HEK293T (cell line): ENCODE measurements around the gene DDC.

Source experiments
- ARNT ChIP-seq: fragments of 450-650 bp; IDR thresholded peaks from 2 replicates; pipeline ENCODE4 v1.6.1; 2017; ENCODE audit warnings: mild to moderate bottlenecking
- BHLHE40 ChIP-seq: fragments of 450-650 bp; IDR thresholded peaks from 2 replicates; pipeline ENCODE4 v1.6.1; 2016; ENCODE audit warnings: mild to moderate bottlenecking, moderate library complexity, borderline replicate concordance
- CTBP1 ChIP-seq: fragments of 450-650 bp; IDR thresholded peaks from 2 replicates; pipeline ENCODE4 v1.6.1; 2016; ENCODE audit warnings: borderline replicate concordance
- ELF4 ChIP-seq: fragments of 450-650 bp; IDR thresholded peaks from 2 replicates; pipeline ENCODE4 v1.6.1; 2017; ENCODE audit warnings: antibody characterized with exemption
- FOXA1 ChIP-seq: fragments of 450-650 bp; IDR thresholded peaks from 2 replicates; pipeline ENCODE4 v1.6.1; 2016; ENCODE audit warnings: mild to moderate bottlenecking
- FOXK2 ChIP-seq: fragments of 450-650 bp; IDR thresholded peaks from 2 replicates; pipeline ENCODE4 v1.6.1; 2016; ENCODE audit warnings: mild to moderate bottlenecking
- FOXM1 ChIP-seq: fragments of 450-650 bp; IDR thresholded peaks from 2 replicates; pipeline ENCODE4 v1.6.1; 2017; ENCODE audit warnings: mild to moderate bottlenecking, borderline replicate concordance
- HDGF ChIP-seq: fragments of 450-650 bp; IDR thresholded peaks from 2 replicates; pipeline ENCODE4 v1.6.1; 2017; ENCODE audit warnings: antibody characterized with exemption, borderline replicate concordance
- L3MBTL2 ChIP-seq: fragments of 450-650 bp; conservative IDR thresholded peaks from 2 replicates; pipeline ENCODE4 v1.6.1; 2016; ENCODE audit warnings: mild to moderate bottlenecking
- LEF1 ChIP-seq: fragments of 450-650 bp; IDR thresholded peaks from 2 replicates; pipeline ENCODE4 v1.6.1; 2017; ENCODE audit warnings: mild to moderate bottlenecking, borderline replicate concordance
- PKNOX1 ChIP-seq: fragments of 450-650 bp; IDR thresholded peaks from 2 replicates; pipeline ENCODE4 v1.6.1; 2016
- SP1 ChIP-seq: fragments of 450-650 bp; IDR thresholded peaks from 2 replicates; pipeline ENCODE4 v1.6.1; 2017
- SUZ12 ChIP-seq: fragments of 450-650 bp; IDR thresholded peaks from 2 replicates; pipeline ENCODE4 v1.6.1; 2016; ENCODE audit warnings: mild to moderate bottlenecking

- TF ChIP-seq BHLHE40 = no peak
- no peak for TF ChIP-seq L3MBTL2
- TF ChIP-seq FOXK2 = no peak
- TF ChIP-seq ARNT = no peak
- TF ChIP-seq FOXM1 = no peak
- TF ChIP-seq FOXA1 = no peak
- TF ChIP-seq HDGF = no peak
- no peak for TF ChIP-seq SP1
- TF ChIP-seq PKNOX1 = no peak
- TF ChIP-seq ELF4 = no peak
- TF ChIP-seq CTBP1 = no peak
- no peak for TF ChIP-seq SUZ12
- no peak for TF ChIP-seq LEF1
Observed at GRCh38 chr7:50594136-50594535, 28.9 kb upstream of the DDC start.
